Hepatic stellate cell (primary cell): ENCODE measurements around the gene RAB31.
A peak's percentile ranks its signal among the peaks of the same experiment; 100 is the strongest.

ENCODE experiments used
- DNase-seq: peaks from one replicate; pipeline ENCODE4 v3.0.0; 2011; ENCODE audit warnings: low spot score

Gene RAB31

DNA sequence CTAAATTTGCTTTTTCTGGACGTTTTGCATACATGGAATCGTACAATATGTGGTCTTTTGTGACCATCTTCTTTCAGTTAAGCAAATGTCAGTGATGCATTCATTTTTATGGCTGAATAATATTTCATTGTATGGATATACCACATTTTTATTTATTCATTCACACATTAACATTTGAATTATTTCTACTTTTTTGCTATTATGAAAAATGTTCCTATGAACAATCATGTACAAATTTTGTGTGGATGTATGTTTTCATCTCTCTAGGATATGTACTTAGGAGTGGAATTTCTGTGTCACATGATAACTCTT, 110.3 kb downstream of the RAB31 start:
- no peak for DNase-seq

- no peak for DNase-seq
These were observed 112.0 kb downstream of the RAB31 start for GRCh38 chr18:9820127-9820526.

DNA sequence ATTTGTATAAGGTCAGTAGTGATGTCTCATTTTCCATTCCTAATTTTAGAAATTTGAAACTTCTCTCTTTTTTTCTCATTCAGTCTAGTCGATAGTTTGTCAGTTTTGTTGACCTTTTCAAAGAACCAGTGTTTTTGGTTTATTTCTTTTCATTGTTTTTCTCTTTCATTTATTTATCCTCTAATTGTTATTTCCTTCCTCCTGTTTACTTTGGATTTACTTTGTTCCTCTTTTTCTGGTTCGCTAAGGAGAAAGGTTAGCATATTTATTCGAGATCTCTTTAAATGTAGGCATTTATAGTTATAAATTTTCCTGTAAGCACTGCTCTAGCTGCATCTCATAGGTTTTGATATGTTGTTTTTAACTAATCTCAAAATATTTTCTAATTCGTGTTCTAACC, 112.6 kb downstream of the RAB31 start:
- DNase-seq, result no peak

GRCh38 chr18:9822587-9823185, 114.6 kb downstream of the RAB31 start:
- no peak for DNase-seq

DNA sequence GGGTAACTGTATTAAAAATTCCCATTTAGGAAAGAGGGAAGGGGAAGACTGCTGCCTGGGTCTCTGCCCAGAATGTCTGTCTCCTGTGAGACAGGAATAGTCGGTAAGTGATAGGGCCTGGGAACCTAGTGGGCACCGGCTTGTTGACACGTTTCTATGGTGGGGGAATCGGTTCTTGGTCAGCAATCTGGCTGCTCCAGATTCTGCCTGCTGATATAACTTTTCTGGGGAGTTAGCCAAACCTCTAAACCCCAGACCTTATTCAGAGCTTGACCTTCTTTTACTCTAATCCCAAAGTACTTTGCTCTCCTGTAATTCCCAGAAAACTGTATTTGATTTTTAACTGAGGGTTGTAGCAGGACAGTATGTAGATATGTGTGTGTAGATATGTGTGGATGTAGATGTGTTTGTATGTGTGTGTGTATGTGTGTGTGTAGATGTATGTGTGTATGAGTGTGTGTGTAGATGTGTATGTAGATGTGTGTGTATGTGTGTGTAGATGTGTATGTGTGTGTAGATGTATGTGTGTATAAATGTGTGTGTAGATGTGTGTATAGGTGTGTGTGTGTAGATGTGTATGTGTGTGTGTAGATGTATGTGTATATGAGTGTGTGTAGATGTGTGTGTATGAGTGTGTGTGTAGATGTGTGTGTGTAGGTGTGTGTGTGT, 115.8 kb downstream of the RAB31 start:
- no peak for DNase-seq

DNA sequence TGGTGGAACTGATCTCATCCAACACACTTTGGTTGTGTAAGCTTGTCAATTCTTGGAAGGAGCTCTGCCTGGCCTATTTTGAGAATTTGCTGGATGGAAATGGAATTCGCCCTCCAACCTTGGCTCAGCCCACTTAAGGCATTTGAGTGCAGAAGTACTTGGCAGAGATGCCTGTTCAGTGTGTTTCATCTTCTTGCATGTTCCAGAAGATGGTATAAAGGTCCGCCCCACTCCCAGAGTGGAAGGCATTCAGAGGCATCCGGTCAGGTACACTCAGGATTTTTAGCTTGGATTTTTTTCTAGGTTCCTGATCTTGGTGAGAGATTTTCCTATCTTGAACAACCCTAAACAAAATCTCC, 116.4 kb downstream of the RAB31 start:
- no peak for DNase-seq

GRCh38 chr18:9824952-9825371, 116.9 kb downstream of the RAB31 start:
- no peak for DNase-seq

DNA sequence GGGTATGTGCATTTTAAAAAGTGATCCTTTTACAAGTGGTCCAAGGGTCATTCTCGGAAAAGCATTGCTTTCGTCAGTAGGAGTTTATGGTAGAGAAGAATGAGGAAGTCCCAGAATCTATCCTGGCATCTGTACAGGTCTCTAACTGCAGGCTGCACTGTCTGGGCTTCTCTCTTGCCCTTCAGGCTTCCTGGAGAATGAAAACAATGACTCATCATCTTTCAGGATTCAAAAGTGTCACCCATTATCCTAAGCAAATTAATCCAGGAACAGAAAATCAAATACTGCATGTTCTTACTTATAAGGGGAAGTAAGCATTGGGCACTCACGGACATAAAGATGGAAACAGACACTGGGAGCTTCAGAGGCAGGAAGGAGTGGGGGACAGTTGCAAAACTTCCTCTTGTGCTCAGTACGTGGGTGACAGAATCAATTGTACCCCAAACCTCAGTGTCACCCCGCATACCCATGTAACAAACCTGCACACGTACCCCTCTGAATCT, 117.5 kb downstream of the RAB31 start:
- peak; percentile 70 for DNase-seq

- DNase-seq, result no peak
These were observed 118.6 kb downstream of the RAB31 start for GRCh38 chr18:9826685-9827084.

GRCh38 chr18:9827211-9827792, 119.2 kb downstream of the RAB31 start:
- no peak for DNase-seq

- DNase-seq, result peak; percentile 89
These were observed 119.8 kb downstream of the RAB31 start for GRCh38 chr18:9827793-9828505.

DNA sequence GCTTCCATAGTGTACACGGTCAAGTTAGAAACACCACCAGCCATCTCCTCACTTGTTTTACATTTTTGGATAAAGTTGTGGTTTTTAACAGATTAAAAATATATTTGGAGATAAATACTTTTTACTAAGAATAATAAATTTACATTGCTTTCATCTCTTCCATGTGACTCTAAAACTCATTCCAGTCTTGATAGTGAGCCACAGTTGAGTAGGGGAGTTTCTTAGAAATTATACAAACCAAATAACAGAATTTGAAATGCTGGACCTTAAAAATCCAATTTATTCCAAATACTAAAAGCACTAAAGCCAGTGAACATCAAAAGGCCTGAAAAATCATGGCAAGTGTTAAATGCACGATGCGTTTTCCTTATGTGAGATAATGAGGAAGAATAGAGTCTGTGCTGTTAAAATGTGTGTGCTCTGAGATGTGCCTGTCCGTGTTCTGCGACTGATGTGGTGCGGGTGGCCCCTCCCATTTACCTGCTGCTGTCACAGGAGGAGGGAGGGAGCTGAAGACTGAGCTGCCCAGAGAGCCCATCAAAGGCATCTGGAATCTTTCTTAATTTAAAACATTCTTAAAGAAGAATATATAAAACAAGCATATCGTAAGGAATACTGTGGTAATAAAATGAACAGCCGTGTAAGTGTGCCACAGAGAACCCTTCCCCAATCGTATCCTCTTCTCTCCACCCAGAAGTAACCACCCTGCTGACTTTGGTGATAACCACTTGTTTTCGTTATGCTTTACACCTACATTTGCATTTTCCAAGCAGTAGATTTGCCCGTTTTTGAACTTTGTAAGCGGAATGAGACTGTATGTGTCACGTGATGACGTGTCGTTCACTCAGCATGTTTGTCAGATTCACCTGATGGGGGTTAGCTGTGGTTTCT, 120.7 kb downstream of the RAB31 start:
- no peak for DNase-seq

GRCh38 chr18:9829397-9829712, 121.3 kb downstream of the RAB31 start:
- DNase-seq, result no peak

DNA sequence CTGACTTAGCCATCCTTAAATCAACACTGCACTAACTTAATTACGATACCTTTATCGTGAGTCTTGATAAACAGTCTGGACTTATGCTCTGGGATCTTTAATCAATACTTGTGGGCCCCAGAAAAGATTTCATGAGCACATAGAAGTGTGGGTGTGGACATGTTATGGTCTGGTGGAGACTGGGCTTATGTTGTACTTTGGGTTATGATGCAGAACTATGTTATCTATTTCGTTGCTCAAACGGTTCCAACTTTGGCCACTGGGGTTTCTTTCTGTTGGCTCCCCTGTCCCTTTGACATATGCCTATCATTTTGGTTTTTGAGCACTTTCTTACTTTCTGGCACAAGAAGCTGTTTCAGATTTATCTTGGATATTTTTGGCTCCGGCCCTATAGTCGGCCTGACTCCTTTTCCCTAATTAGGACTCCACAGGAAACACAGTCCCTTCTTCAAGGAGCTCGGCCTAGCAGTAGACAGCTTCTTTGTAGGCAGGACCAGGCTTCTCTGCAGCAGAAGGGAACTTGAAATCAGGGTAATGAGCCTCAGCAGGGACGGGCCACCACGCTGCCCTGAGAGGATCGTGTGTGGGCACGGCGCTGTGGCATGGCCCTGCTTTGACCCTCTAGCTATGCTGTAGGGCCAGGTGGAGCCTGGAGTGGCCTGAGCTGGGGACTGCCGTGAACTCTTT, 123.1 kb downstream of the RAB31 start:
- no peak for DNase-seq

DNA sequence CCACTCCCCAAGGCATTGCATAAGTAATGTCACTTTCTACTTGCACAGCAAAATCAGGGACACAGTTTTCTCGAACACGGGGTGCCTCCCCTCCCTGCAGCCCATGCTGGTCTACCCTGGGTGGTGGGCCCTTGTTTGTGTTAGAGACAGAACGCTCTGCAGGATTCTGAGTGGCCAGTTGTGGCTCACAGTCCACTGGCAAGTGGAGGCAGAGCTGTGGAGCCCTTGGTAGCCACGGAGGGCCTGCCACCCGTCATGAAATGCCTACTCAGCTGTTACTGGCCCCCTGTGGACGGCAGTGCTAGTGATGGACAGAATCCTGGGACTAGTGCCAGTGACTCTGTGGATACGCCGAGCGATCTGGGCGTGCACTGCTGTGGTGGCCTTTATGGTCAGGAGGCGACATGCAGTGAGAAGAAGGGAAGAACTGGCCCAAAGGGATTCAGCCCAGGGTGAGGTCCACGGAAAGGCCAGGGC, 123.7 kb downstream of the RAB31 start:
- DNase-seq, result no peak

DNA sequence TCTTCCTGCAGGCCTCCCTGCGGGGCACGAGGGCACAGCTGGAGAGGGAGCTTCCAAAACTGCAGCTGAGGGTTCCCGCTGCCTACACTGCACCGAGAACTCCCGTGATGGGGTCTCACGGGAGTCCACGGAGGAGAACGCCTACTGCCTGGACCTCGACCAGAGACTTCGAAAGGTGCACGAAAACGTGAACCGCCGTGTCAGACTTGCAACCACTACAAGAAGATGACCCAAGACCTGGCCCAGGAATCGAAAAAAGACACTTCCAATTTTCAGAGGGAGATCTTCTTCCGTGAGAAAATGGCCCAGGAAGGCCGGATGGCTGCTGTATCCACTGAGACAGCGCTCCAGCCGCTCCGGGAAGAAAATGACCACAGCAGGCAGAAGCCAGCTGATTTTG, 124.8 kb downstream of the RAB31 start:
- no peak for DNase-seq

GRCh38 chr18:9834551-9834950, 126.5 kb downstream of the RAB31 start:
- DNase-seq, result no peak

DNA sequence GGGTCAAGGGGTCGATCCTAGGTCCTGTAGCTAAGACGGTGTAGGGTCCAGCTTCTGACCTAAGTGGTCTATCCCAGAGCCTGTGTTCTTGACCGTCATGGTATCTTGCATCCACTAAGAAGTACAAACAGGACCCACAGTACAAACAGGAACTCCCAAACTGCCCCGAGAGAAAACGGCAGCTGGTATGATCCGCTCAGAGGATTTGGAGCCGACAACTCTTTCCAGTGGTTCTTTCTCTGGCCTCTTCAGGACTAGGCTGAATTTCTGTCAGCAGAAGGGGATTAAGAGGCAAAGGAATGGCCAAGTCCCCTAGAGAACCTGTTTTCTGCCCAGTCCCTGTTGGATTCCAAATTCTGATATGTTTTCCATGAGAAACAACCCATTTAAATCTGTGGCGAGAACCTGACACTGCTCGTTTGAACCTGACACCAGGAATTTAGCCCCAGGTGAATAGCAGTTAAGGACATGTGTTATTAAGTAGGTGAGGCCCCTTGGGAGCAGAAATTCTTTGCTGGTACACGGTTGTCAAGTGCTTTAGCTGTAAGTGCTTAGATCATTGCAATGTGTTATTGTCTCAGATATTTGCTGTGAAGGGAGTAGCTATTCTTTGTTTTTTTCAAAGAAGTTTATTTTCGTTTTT, 127.1 kb downstream of the RAB31 start:
- no peak for DNase-seq

GRCh38 chr18:9835825-9836224, 127.7 kb downstream of the RAB31 start:
- DNase-seq, result no peak

DNA sequence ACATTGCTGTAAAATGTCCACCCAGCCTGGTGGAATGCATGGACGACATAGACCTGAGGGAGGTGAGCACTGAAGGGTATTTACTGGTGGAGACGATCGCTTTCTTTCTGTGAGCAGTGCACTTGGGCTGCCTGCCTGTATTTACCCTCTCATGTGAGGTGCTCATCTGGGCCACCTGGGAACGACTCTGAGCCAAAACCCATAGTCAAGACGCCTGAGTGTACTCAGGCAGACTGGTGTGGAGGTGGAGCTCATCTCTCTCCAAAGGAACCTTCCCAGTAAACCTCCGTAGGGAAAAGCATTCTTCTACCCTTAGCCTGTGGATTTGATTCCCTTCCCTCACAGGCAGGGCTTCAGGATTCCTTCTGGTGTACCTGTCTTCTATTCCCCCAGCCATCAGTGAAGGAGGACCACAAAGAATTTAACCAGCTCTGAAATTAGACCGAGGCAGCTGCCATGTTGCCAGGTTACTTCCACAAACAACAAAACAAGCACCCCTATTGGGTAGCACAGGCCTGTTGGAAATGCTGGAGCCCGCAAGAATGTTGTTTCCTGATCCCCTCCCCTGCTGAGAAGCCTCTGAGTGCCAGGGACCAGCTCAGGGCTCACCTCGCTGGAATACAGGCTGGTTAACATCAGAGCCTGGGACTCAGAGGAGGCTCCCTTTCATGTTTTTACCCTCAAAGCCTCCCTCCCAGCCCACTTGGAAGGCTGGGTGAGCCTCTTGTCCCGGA, 130.2 kb downstream of the RAB31 start:
- DNase-seq, result no peak
